Brain microvascular endothelial cell (primary cell): ENCODE data around the gene CYP2J2.

Experiments used
- DNase-seq: peaks from one replicate; pipeline ENCODE4 v3.0.0-alpha.2; 2020
- H3K27ac ChIP-seq: fragments of 250-450 bp; sonication (Bioruptor Pico); 2 replicates; pipeline ENCODE4 v1.5.1; 2020; ENCODE audit warnings: mild to moderate bottlenecking, moderate library complexity
- H3K27me3 ChIP-seq: fragments of 250-450 bp; sonication (Bioruptor Pico); replicated peaks from 2 replicates; pipeline ENCODE4 v1.5.1; 2020; ENCODE audit warnings: mild to moderate bottlenecking
- H3K36me3 ChIP-seq: fragments of 250-450 bp; sonication (Bioruptor Pico); replicated peaks from 2 replicates; pipeline ENCODE4 v1.5.1; 2020; ENCODE audit warnings: mild to moderate bottlenecking
- H3K4me3 ChIP-seq: 2 replicates; pipeline ENCODE4 v1.5.1; 2011; ENCODE audit warnings: low read depth, mild to moderate bottlenecking, control low read depth, low read length, moderate library complexity
- CTCF ChIP-seq: IDR thresholded peaks from 2 replicates; pipeline ENCODE4 v1.5.1; 2011; ENCODE audit warnings: low read depth, mild to moderate bottlenecking, moderate library complexity, low read length, control low read depth, inconsistent platforms; ENCODE audit errors: missing control alignments
- in situ Hi-C: cut with HindIII; loops from 2 replicates; pipeline ENCODE4 v1.10.0; 2017; ENCODE audit warnings: low sequenced_read_pairs, low pct_ligation_motif_present

Gene CYP2J2

GRCh38 chr1:59878370-59878769, 48.2 kb downstream of the CYP2J2 start:
- in situ Hi-C loops = no loop called here
- Histone ChIP-seq H3K4me3 (no peak overlapping the region), H3K27ac (no peak overlapping the region), H3K27me3 (no peaks in the 10 kb centered on the region), H3K36me3 (no peaks in the 10 kb centered on the region)
- no peak for DNase-seq
- TF ChIP-seq CTCF = no peak

DNA sequence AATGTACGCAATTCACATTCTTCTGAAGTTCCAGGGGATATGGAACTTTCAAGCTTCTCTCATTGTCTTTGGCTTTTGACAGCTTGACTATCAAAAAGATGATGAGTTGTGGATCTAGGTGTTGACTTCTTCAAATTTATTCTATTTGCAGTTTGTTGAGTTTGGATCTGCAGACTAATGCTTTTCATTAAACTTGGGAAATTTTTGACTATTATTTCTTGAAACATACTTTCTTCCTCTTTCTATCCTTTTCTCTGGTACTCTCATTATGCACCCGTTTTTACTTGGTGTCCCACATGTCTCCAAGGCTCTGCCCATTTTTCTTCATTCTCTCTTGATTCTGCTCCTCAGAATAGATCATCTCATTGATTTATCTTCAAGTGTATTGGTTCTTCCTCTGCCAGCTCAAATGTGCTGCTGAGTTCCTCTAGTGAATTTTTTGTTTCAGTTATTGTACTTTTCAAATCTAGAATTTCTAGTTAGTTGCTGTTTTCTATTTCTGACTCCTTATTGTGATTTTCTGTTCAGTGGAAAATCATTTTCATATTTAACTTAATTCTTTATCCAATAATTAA, 49.4 kb downstream of the CYP2J2 start:
- no peak overlapping the region for H3K27ac ChIP-seq
- TF ChIP-seq CTCF = no peak
- in situ Hi-C loops = no loop called here
- no peak overlapping the region for H3K4me3 ChIP-seq
- H3K36me3 ChIP-seq = no peaks in the 10 kb centered on the region
- no peak for DNase-seq
- no peaks in the 10 kb centered on the region for H3K27me3 ChIP-seq

DNA sequence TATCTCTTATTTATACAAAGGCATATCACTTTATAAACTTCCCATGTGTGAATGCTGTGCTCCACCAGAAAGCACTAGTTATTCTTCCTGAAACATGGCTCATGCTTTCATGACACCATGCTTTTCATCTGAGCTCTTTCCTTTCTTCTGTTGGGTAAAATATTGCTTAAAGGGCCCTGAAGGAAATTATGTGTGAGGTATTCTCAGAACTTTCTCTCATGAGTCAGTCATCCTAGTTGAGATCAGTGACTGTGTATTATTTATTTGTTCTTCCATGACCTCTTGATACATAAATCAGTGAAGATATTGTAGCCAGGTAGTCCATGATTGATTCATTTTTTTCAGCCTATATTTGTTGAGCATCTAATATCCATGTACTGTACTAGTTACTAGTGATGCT, 54.8 kb downstream of the CYP2J2 start:
- H3K27me3 ChIP-seq = no peaks in the 10 kb centered on the region
- no peak for TF ChIP-seq CTCF
- in situ Hi-C loops = no loop called here
- H3K27ac ChIP-seq = no peak overlapping the region
- no peak overlapping the region for H3K4me3 ChIP-seq
- no peaks in the 10 kb centered on the region for H3K36me3 ChIP-seq
- no peak for DNase-seq

DNA sequence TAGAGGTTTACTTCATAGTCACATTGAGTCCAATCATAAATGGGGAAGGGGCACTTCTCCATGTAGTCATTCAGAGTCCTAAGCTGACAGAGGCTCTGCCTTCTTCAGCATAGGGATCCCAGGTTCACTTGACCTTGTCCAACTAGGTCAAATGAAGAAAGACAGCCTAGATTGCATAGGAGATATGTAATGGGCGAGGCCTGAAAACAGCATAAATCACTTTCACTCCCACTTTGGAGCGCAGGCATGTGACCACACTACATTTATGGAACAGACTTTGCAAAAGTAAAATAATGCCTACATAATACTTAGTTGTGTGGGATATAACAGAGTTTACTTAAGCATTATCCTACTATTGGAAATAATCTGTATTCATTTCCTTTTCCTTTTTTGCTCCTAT, 60.1 kb downstream of the CYP2J2 start:
- in situ Hi-C loops = no loop called here
- H3K4me3 ChIP-seq = no peak overlapping the region
- no peak for TF ChIP-seq CTCF

GRCh38 chr1:59857679-59858354, 68.8 kb downstream of the CYP2J2 start:
- no peaks in the 10 kb centered on the region for H3K36me3 ChIP-seq
- in situ Hi-C loops = no loop called here
- H3K27ac ChIP-seq = no peak overlapping the region
- no peak overlapping the region for H3K4me3 ChIP-seq
- no peaks in the 10 kb centered on the region for H3K27me3 ChIP-seq
- no peak for TF ChIP-seq CTCF
- no peak for DNase-seq

More for the DNA sequence above, 60.1 kb downstream of the CYP2J2 start:
- Histone ChIP-seq H3K36me3 (no peaks in the 10 kb centered on the region), H3K27me3 (no peaks in the 10 kb centered on the region), H3K27ac (no peak overlapping the region)
- no peak for DNase-seq
